ENCODE data around the gene CCDC9B.

DNA sequence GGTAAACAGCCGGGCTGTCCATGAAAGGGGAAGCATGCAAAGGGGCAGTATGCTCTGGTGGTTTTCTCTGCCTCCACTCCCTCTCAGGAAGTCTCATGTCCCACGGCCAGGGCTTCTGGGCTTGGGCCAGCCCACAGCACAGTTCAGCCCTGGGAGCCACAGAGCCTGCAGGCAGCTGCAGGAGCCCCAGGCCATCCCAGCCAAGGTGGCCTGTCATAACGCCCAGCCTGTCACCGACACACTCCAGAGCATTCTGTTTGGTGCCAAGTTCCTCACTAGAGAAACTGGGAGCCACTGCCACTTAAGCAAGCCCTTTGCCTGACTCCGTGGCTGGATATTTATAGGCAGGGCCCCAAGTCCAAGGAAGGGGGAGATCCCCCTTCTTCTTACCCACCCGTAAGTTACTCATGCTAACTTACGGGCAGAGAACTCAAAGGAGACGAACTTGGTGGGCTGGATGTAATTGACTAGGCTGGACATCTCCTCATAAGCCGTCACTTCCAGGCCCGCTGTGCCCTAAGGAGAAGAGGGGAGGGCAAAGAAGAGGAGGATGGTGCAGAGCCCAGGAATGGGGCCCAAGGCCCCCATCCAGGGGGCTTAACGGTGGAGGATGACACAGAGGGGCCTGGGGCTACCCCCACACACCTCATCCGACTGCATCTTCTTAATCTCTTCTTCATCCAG, 44.7 kb downstream of the CCDC9B start:
- TF ChIP-seq, protein P1, sequence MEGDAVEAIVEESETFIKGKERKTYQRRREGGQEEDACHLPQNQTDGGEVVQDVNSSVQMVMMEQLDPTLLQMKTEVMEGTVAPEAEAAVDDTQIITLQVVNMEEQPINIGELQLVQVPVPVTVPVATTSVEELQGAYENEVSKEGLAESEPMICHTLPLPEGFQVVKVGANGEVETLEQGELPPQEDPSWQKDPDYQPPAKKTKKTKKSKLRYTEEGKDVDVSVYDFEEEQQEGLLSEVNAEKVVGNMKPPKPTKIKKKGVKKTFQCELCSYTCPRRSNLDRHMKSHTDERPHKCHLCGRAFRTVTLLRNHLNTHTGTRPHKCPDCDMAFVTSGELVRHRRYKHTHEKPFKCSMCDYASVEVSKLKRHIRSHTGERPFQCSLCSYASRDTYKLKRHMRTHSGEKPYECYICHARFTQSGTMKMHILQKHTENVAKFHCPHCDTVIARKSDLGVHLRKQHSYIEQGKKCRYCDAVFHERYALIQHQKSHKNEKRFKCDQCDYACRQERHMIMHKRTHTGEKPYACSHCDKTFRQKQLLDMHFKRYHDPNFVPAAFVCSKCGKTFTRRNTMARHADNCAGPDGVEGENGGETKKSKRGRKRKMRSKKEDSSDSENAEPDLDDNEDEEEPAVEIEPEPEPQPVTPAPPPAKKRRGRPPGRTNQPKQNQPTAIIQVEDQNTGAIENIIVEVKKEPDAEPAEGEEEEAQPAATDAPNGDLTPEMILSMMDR (IDR thresholded peaks at IDR 0.05), result no peak
- TF ChIP-seq EP300 (IDR thresholded peaks at IDR 0.05) (no peak), TP53 (CRISPR knock-in tag; IDR thresholded peaks at IDR 0.05) (no peak), POLR2A (IDR thresholded peaks at IDR 0.05; ENCODE audit: low read length) (no peak), EHMT2 (IDR thresholded peaks at IDR 0.05; ENCODE audit: low read depth) (no peak), MAFK (IDR thresholded peaks at IDR 0.05; ENCODE audit: partially characterized antibody) (no peak), JUN (IDR thresholded peaks at IDR 0.05) (no peak), MAX (IDR thresholded peaks at IDR 0.05) (no peak)
- TF ChIP-seq, protein P2, sequence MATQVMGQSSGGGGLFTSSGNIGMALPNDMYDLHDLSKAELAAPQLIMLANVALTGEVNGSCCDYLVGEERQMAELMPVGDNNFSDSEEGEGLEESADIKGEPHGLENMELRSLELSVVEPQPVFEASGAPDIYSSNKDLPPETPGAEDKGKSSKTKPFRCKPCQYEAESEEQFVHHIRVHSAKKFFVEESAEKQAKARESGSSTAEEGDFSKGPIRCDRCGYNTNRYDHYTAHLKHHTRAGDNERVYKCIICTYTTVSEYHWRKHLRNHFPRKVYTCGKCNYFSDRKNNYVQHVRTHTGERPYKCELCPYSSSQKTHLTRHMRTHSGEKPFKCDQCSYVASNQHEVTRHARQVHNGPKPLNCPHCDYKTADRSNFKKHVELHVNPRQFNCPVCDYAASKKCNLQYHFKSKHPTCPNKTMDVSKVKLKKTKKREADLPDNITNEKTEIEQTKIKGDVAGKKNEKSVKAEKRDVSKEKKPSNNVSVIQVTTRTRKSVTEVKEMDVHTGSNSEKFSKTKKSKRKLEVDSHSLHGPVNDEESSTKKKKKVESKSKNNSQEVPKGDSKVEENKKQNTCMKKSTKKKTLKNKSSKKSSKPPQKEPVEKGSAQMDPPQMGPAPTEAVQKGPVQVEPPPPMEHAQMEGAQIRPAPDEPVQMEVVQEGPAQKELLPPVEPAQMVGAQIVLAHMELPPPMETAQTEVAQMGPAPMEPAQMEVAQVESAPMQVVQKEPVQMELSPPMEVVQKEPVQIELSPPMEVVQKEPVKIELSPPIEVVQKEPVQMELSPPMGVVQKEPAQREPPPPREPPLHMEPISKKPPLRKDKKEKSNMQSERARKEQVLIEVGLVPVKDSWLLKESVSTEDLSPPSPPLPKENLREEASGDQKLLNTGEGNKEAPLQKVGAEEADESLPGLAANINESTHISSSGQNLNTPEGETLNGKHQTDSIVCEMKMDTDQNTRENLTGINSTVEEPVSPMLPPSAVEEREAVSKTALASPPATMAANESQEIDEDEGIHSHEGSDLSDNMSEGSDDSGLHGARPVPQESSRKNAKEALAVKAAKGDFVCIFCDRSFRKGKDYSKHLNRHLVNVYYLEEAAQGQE (IDR thresholded peaks at IDR 0.05), result no peak
